ENCODE data around the gene TMEM45A. TPM values are rescaled to one million over a fixed set of nuclear protein-coding genes. Genes with fewer than 3 reads are reported as not detected.

Gene TMEM45A
- total RNA-seq, 2 donors from 2014 or later: 5.8 to 7.8 TPM

DNA sequence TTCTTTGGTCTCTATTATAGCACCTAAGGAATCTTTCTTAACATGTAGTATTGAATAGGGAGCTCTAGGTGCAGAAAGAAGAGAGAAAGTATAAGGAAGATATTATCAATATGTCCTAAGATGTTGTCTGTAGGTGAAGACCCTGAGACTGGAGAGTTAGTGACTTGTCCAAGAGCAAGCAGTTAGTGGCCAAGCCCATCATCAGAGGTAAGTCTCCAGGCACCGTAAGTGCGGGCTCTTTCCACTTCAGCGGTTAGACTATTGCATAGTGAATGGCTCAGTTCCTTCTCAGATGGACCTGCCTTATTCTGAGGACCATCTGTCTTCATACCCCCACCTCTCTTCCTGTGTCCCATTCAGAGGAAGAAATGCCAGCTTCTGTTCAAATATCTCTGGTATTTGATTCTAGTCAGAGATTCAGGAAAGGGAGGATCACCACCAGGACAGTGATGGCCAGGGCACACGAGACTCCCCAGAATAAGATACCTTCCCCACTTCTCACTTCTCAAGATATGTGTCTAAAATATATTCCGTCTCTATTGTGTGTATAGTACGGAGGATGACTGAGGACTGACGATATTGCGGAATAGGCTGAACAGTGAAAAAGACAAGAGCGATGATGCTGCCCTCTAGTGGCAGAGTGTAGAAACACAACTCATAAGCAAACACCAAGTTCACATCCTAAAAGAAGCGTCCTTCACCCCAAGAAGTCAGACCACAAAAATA is 97.9 kb downstream of the TMEM45A start:
- no peaks in the 10 kb centered on the region for H3K27me3 ChIP-seq (ENCODE audit: control insufficient read depth, insufficient read depth, low read length, poor library complexity, severe bottlenecking)
- no peak overlapping the region for H3K27ac Mint-ChIP-seq
- peaks cover 5% of the 10 kb centered on the region for H3K4me1 Mint-ChIP-seq
- H3K4me3 Mint-ChIP-seq: no peak overlapping the region
- 50 to 90% methylated on average over 2 to 8 of the region's 10 CpGs for WGBS, 2 experiments (ENCODE audit: insufficient coverage in 1 of 2, insufficient read length in 1 of 2)
- TF ChIP-seq, protein P1, sequence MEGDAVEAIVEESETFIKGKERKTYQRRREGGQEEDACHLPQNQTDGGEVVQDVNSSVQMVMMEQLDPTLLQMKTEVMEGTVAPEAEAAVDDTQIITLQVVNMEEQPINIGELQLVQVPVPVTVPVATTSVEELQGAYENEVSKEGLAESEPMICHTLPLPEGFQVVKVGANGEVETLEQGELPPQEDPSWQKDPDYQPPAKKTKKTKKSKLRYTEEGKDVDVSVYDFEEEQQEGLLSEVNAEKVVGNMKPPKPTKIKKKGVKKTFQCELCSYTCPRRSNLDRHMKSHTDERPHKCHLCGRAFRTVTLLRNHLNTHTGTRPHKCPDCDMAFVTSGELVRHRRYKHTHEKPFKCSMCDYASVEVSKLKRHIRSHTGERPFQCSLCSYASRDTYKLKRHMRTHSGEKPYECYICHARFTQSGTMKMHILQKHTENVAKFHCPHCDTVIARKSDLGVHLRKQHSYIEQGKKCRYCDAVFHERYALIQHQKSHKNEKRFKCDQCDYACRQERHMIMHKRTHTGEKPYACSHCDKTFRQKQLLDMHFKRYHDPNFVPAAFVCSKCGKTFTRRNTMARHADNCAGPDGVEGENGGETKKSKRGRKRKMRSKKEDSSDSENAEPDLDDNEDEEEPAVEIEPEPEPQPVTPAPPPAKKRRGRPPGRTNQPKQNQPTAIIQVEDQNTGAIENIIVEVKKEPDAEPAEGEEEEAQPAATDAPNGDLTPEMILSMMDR (conservative IDR thresholded peaks at IDR 0.05): peak; percentile 94
- H3K4me1 ChIP-seq (ENCODE audit: control insufficient read depth, insufficient read depth, low read length): no peaks in the 10 kb centered on the region
- no peaks in the 10 kb centered on the region for H3K36me3 Mint-ChIP-seq (ENCODE audit: low read depth)
- no peak overlapping the region for H3K27ac ChIP-seq (ENCODE audit: low read depth, low read length)
- peak; percentile 81 for DNase-seq
- H3K4me3 ChIP-seq (ENCODE audit: low read length): no peak overlapping the region
- H3K27me3 Mint-ChIP-seq (ENCODE audit: insufficient read depth): no peaks in the 10 kb centered on the region
- H3K9ac ChIP-seq (ENCODE audit: extremely low read depth, low read length, poor library complexity, severe bottlenecking): no peak overlapping the region
- H3K9me3 Mint-ChIP-seq: peaks cover 20% of the 10 kb centered on the region
- H3K36me3 ChIP-seq (ENCODE audit: control insufficient read depth, insufficient read depth, low read length): no peaks in the 10 kb centered on the region
- H3K9me3 ChIP-seq (ENCODE audit: control insufficient read depth, low read length): peaks cover 17% of the 10 kb centered on the region

DNA sequence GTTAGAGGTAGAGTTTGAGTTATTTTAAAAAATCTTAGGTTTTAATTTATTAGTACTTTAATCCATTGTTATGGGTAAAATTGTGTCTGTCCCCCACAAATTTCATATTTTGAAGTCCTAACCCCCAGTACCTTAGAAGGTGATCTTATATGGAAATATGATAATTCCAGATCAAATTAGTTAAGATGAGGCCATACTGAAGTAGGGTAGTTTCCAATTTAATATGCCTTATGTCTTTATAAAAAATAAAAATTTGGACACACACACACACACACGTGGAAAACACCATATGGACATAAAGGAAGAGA is 98.4 kb downstream of the TMEM45A start:
- no peak overlapping the region for H3K4me3 ChIP-seq (ENCODE audit: low read length)
- H3K27me3 Mint-ChIP-seq (ENCODE audit: insufficient read depth): no peaks in the 10 kb centered on the region
- H3K27ac ChIP-seq (ENCODE audit: low read depth, low read length): no peak overlapping the region
- H3K36me3 ChIP-seq (ENCODE audit: control insufficient read depth, insufficient read depth, low read length): no peaks in the 10 kb centered on the region
- 64% methylated on average over 1 of the region's 1 CpG; no CpG with 5 or more reads in 1 of the 2 experiments for WGBS, 2 experiments (ENCODE audit: insufficient coverage in 1 of 2, insufficient read length in 1 of 2)
- no peaks in the 10 kb centered on the region for H3K36me3 Mint-ChIP-seq (ENCODE audit: low read depth)
- H3K27ac Mint-ChIP-seq: no peak overlapping the region
- no peaks in the 10 kb centered on the region for H3K27me3 ChIP-seq (ENCODE audit: control insufficient read depth, insufficient read depth, low read length, poor library complexity, severe bottlenecking)
- peaks cover 15% of the 10 kb centered on the region for H3K9me3 Mint-ChIP-seq
- no peak overlapping the region for H3K9ac ChIP-seq (ENCODE audit: extremely low read depth, low read length, poor library complexity, severe bottlenecking)
- TF ChIP-seq, protein P1 (conservative IDR thresholded peaks at IDR 0.05): no peak
- no peaks in the 10 kb centered on the region for H3K4me1 ChIP-seq (ENCODE audit: control insufficient read depth, insufficient read depth, low read length)
- H3K4me3 Mint-ChIP-seq: no peak overlapping the region
- H3K4me1 Mint-ChIP-seq: peaks cover 10% of the 10 kb centered on the region
- peaks cover 11% of the 10 kb centered on the region for H3K9me3 ChIP-seq (ENCODE audit: control insufficient read depth, low read length)
- no peak for DNase-seq

DNA sequence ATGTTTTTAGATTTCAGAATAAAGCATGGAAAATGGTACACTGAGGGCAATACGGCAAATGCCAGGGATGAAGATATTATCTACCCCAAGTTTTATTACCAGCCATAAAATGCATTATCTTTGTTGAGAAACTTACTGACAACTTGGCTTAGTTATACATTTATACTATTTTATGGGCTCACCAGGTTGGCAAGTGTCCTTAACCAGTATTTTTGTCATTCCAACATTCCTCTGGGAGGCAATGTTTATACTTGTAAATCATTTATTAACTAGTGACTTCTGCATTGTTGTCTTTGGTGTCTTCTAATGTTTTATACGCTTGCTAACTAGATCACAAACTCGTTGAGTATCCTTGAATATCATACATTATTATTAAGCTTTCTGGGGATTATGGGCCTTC is 99.0 kb downstream of the TMEM45A start:
- H3K4me1 ChIP-seq (ENCODE audit: control insufficient read depth, insufficient read depth, low read length): no peaks in the 10 kb centered on the region
- peaks cover 7% of the 10 kb centered on the region for H3K9me3 ChIP-seq (ENCODE audit: control insufficient read depth, low read length)
- DNase-seq: no peak
- Mint-ChIP-seq H3K27me3 (ENCODE audit: insufficient read depth) (no peaks in the 10 kb centered on the region), H3K4me3 (no peak overlapping the region), H3K4me1 (peaks cover 11% of the 10 kb centered on the region), H3K36me3 (ENCODE audit: low read depth) (no peaks in the 10 kb centered on the region), H3K9me3 (peaks cover 9% of the 10 kb centered on the region), H3K27ac (no peak overlapping the region)
- no peak overlapping the region for H3K4me3 ChIP-seq (ENCODE audit: low read length)
- H3K27ac ChIP-seq (ENCODE audit: low read depth, low read length): no peak overlapping the region
- H3K36me3 ChIP-seq (ENCODE audit: control insufficient read depth, insufficient read depth, low read length): no peaks in the 10 kb centered on the region
- no peak overlapping the region for H3K9ac ChIP-seq (ENCODE audit: extremely low read depth, low read length, poor library complexity, severe bottlenecking)
- 97 to 100% methylated on average over 3 of the region's 3 CpGs for WGBS, 2 experiments (ENCODE audit: insufficient coverage in 1 of 2, insufficient read length in 1 of 2)
- TF ChIP-seq, protein P1 (conservative IDR thresholded peaks at IDR 0.05): no peak
- no peaks in the 10 kb centered on the region for H3K27me3 ChIP-seq (ENCODE audit: control insufficient read depth, insufficient read depth, low read length, poor library complexity, severe bottlenecking)

Measured in endodermal cell (in vitro differentiated cells).